T-helper 17 cell (primary cell): Measurements from ENCODE around the gene MGAT5. TPM values are rescaled to one million over a fixed set of nuclear protein-coding genes. Genes with fewer than 3 reads are reported as not detected.
A peak's percentile ranks its signal among the peaks of the same experiment; 100 is the strongest.
"Not testable (repeated sequence)": the region's sequence is repeated elsewhere in the genome, so short reads cannot be mapped to it uniquely, and the experiment has no call there.

Experiments
- ATAC-seq: fragments of 150-1000 bp; cut with Tn5 transposase; 2 replicates; pipeline ENCODE4 v1.10.0; 2021; ENCODE audit warnings: mild to moderate bottlenecking, moderate library complexity
- DNase-seq, 3 donors: peaks; one replicate each; pipeline versions ENCODE4 v3.0.0 to v3.0.0-alpha.2; 2020 to 2021
- H3K9me3 ChIP-seq: one replicate; pipeline ENCODE4 v1.7.0; 2013; ENCODE audit warnings: low read length, mild to moderate bottlenecking; ENCODE audit not compliant: control insufficient read depth, poor library complexity, severe bottlenecking
- H3K27ac Mint-ChIP-seq: one replicate; pipeline ENCODE4 v1.8.0; 2022; ENCODE audit warnings: mild to moderate bottlenecking, moderate library complexity, mixed read lengths
- H3K27me3 Mint-ChIP-seq: one replicate; pipeline ENCODE4 v1.8.0; 2022; ENCODE audit warnings: mixed read lengths
- H3K36me3 Mint-ChIP-seq: one replicate; pipeline ENCODE4 v1.8.0; 2022; ENCODE audit warnings: low read depth, mixed read lengths
- H3K4me1 Mint-ChIP-seq: one replicate; pipeline ENCODE4 v1.8.0; 2022; ENCODE audit warnings: mild to moderate bottlenecking, mixed read lengths
- H3K4me3 Mint-ChIP-seq: one replicate; pipeline ENCODE4 v1.8.0; 2022; ENCODE audit warnings: mild to moderate bottlenecking, moderate library complexity, mixed read lengths
- total RNA-seq, 4 donors: library from RNA in 2 of 4; stranded (reverse) in 2 of 4; gene quantifications; one replicate each; pipeline ENCODE4 v1.2.3 and lab custom pipeline; 2022 to 2026

The MGAT5 gene
- total RNA-seq, 2 donors from 2014 or later = 120 to 127 TPM

GRCh38 chr2:134460583-134460998 is 206.7 kb downstream of the MGAT5 start:
- peak in 1 of 3 donors; percentile 14 for DNase-seq
- Mint-ChIP-seq H3K36me3 (peaks cover 2% of the 10 kb centered on the region), H3K4me1 (peaks cover 4% of the 10 kb centered on the region), H3K27ac (peak overlapping the region; percentile 29), H3K4me3 (no peak overlapping the region), H3K27me3 (no peaks in the 10 kb centered on the region)
- peak; percentile 59 for ATAC-seq
- H3K9me3 ChIP-seq = no peaks in the 10 kb centered on the region

GRCh38 chr2:134461511-134461910 is 207.6 kb downstream of the MGAT5 start:
- no peak for ATAC-seq
- H3K9me3 ChIP-seq = no peaks in the 10 kb centered on the region
- Mint-ChIP-seq H3K4me1 (peaks cover 4% of the 10 kb centered on the region), H3K4me3 (peak overlapping the region; percentile 25), H3K27ac (peak overlapping the region; percentile 19), H3K27me3 (no peaks in the 10 kb centered on the region), H3K36me3 (peaks cover 2% of the 10 kb centered on the region)
- no peak for DNase-seq

- H3K36me3 Mint-ChIP-seq = peaks cover 2% of the 10 kb centered on the region
Measured at GRCh38 chr2:134462275-134462674, 208.4 kb downstream of the MGAT5 start.

GRCh38 chr2:134462791-134463698 is 209.2 kb downstream of the MGAT5 start:
- Mint-ChIP-seq H3K4me1 (peaks cover 4% of the 10 kb centered on the region), H3K36me3 (peaks cover 2% of the 10 kb centered on the region), H3K27ac (peak overlapping the region; percentile 53), H3K4me3 (no peak overlapping the region), H3K27me3 (no peaks in the 10 kb centered on the region)
- no peaks in the 10 kb centered on the region for H3K9me3 ChIP-seq
- DNase-seq = no peak
- no peak for ATAC-seq

More at GRCh38 chr2:134462275-134462674, 208.4 kb downstream of the MGAT5 start:
- no peaks in the 10 kb centered on the region for H3K27me3 Mint-ChIP-seq
- no peak for DNase-seq
- no peak overlapping the region for H3K4me3 Mint-ChIP-seq
- peak overlapping the region; percentile 19 for H3K27ac Mint-ChIP-seq
- peaks cover 4% of the 10 kb centered on the region for H3K4me1 Mint-ChIP-seq
- no peak for ATAC-seq
- H3K9me3 ChIP-seq = no peaks in the 10 kb centered on the region

GRCh38 chr2:134463699-134464022 is 209.8 kb downstream of the MGAT5 start:
- DNase-seq (no peak), ATAC-seq (no peak)
- no peak overlapping the region for H3K4me3 Mint-ChIP-seq
- no peak overlapping the region for H3K27ac Mint-ChIP-seq
- no peaks in the 10 kb centered on the region for H3K27me3 Mint-ChIP-seq
- peaks cover 2% of the 10 kb centered on the region for H3K36me3 Mint-ChIP-seq
- H3K9me3 ChIP-seq = no peaks in the 10 kb centered on the region
- peaks cover 4% of the 10 kb centered on the region for H3K4me1 Mint-ChIP-seq

GRCh38 chr2:134465228-134466105 is 211.6 kb downstream of the MGAT5 start:
- no peaks in the 10 kb centered on the region for H3K27me3 Mint-ChIP-seq
- no peak overlapping the region for H3K4me3 Mint-ChIP-seq
- H3K36me3 Mint-ChIP-seq = peaks cover 2% of the 10 kb centered on the region
- H3K4me1 Mint-ChIP-seq = peaks cover 3% of the 10 kb centered on the region
- H3K27ac Mint-ChIP-seq = peak overlapping the region; percentile 47
- ATAC-seq (no peak), DNase-seq (no peak)
- H3K9me3 ChIP-seq = no peaks in the 10 kb centered on the region

- no peaks in the 10 kb centered on the region for H3K9me3 ChIP-seq
- no peaks in the 10 kb centered on the region for H3K4me1 Mint-ChIP-seq
- DNase-seq = no peak
- no peaks in the 10 kb centered on the region for H3K27me3 Mint-ChIP-seq
- no peak overlapping the region for H3K4me3 Mint-ChIP-seq
- H3K36me3 Mint-ChIP-seq = peaks cover 2% of the 10 kb centered on the region
- ATAC-seq = no peak
- peak overlapping the region; percentile 47 for H3K27ac Mint-ChIP-seq
Measured at GRCh38 chr2:134466141-134466540, 212.3 kb downstream of the MGAT5 start.

GRCh38 chr2:134468164-134468563 is 214.3 kb downstream of the MGAT5 start:
- H3K4me1 Mint-ChIP-seq = no peaks in the 10 kb centered on the region
- DNase-seq (no peak), ATAC-seq (no peak)
- H3K27ac Mint-ChIP-seq = no peak overlapping the region
- H3K4me3 Mint-ChIP-seq = no peak overlapping the region
- no peaks in the 10 kb centered on the region for H3K27me3 Mint-ChIP-seq
- H3K36me3 Mint-ChIP-seq = no peaks in the 10 kb centered on the region
- peaks cover 6% of the 10 kb centered on the region for H3K9me3 ChIP-seq

GRCh38 chr2:134468776-134469175 is 214.9 kb downstream of the MGAT5 start:
- Mint-ChIP-seq H3K27me3 (no peaks in the 10 kb centered on the region), H3K36me3 (no peaks in the 10 kb centered on the region), H3K4me1 (no peaks in the 10 kb centered on the region), H3K27ac (no peak overlapping the region), H3K4me3 (no peak overlapping the region)
- DNase-seq = no peak
- no peak for ATAC-seq
- peaks cover 7% of the 10 kb centered on the region for H3K9me3 ChIP-seq

- no peaks in the 10 kb centered on the region for H3K27me3 Mint-ChIP-seq
- no peak overlapping the region for H3K4me3 Mint-ChIP-seq
- peaks cover 11% of the 10 kb centered on the region for H3K9me3 ChIP-seq
- DNase-seq = no peak
- H3K4me1 Mint-ChIP-seq = no peaks in the 10 kb centered on the region
- no peaks in the 10 kb centered on the region for H3K36me3 Mint-ChIP-seq
- no peak overlapping the region for H3K27ac Mint-ChIP-seq
- ATAC-seq = no peak
Measured at GRCh38 chr2:134469516-134470115, 215.7 kb downstream of the MGAT5 start.

- DNase-seq = no peak
- no peak for ATAC-seq
- no peaks in the 10 kb centered on the region for H3K27me3 Mint-ChIP-seq
- no peak overlapping the region for H3K4me3 Mint-ChIP-seq
- no peaks in the 10 kb centered on the region for H3K36me3 Mint-ChIP-seq
- H3K4me1 Mint-ChIP-seq = no peaks in the 10 kb centered on the region
- H3K27ac Mint-ChIP-seq = no peak overlapping the region
- peaks cover 11% of the 10 kb centered on the region for H3K9me3 ChIP-seq
Measured at GRCh38 chr2:134470561-134471168, 216.8 kb downstream of the MGAT5 start.

- H3K27ac Mint-ChIP-seq, DNase-seq, H3K4me3 Mint-ChIP-seq, H3K4me1 Mint-ChIP-seq, H3K36me3 Mint-ChIP-seq, ATAC-seq: not testable (repeated sequence)
- peaks cover 11% of the 10 kb centered on the region for H3K9me3 ChIP-seq
- H3K27me3 Mint-ChIP-seq = peaks cover 11% of the 10 kb centered on the region
Measured at GRCh38 chr2:134476982-134477381, 223.1 kb downstream of the MGAT5 start.
